ENCODE measurements around the gene ARNT2. TPM values are rescaled to one million over a fixed set of nuclear protein-coding genes. Genes with fewer than 3 reads are reported as not detected.

ARNT2 gene
- polyA plus RNA-seq, 2 of the 4 experiments (the other 2 are of a cell fraction): 8.9 to 17.0 TPM

DNA sequence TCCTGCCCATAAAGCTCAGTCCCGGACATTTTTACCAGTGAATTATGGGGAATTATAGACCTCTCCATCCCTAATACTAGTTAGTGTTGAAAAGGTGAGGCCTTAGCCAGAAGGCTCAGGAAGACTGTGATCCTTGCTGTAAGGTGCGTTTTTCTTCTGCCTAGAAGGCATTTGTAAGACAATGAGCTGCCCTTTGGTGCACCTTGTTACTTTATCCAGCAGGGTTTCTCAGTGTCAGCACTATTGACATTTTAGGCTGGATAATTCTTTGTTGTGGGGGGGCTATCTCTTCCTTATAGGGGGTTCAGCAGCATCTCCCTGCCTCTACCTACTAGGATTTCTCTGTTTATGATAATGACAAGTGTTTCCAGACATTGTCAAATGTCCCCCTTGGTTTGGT, 182.8 kb downstream of the ARNT2 start:
- Histone ChIP-seq H3K4me1 (peaks cover 52% of the 10 kb centered on the region), H3K4me2 (no peak overlapping the region)

GRCh38 chr15:80587816-80588456, 183.8 kb downstream of the ARNT2 start:
- WGBS (ENCODE audit: missing lambda C conversion rate): 83% methylated on average over 8 of the region's 8 CpGs
- H3K9me3 ChIP-seq: no peaks in the 10 kb centered on the region
- no peak for TF ChIP-seq MAZ (IDR thresholded peaks at IDR 0.05; ENCODE audit: borderline replicate concordance, low read depth, low read length)
- peak overlapping the region; percentile 73 for H3K4me2 ChIP-seq
- ChIA-PET CTCF (interaction anchor here (0.9 to 3.5 kb wide), 8 partner anchors 9 to 191 kb away, joined by 3 to 32 read pairs (median 6); partner anchors contain the start of genes ABHD17C and CEMIP), POLR2A (interaction anchor here (0.6 kb wide), 1 partner anchor 387 kb away, joined by 5 read pairs; no protein-coding TSS in a partner anchor)
- H3K27ac ChIP-seq: peak overlapping the region; percentile 72 to 79
- H3K4me1 ChIP-seq: peaks cover 48% of the 10 kb centered on the region
- no peak for DNase-seq (ENCODE audit: low read depth in 1 of 2, low spot score in 1 of 2)
- ATAC-seq: no peak; a peak in 1 of 6 replicates
- no peak overlapping the region for H3K4me3 ChIP-seq
- FAIRE-seq: no peak

More for the DNA sequence above, 182.8 kb downstream of the ARNT2 start:
- TF ChIP-seq FOXS1 (CRISPR knock-in tag; IDR thresholded peaks at IDR 0.05) (no peak), MAFK (IDR thresholded peaks at IDR 0.05; ENCODE audit: partially characterized antibody) (peak; percentile 69), POLR2AphosphoS2 (conservative IDR thresholded peaks at IDR 0.05; ENCODE audit: low read length) (no peak), PBX3 (IDR thresholded peaks at IDR 0.05) (no peak)
- ChIA-PET POLR2A (interaction anchor here (0.6 kb wide), 1 partner anchor 202 kb away, joined by 13 read pairs; no protein-coding TSS in a partner anchor), CTCF (interaction anchor here (0.9 to 3.5 kb wide), 8 partner anchors 10 to 199 kb away, joined by 3 to 32 read pairs (median 6); partner anchors contain the start of genes ABHD17C and CEMIP)
- ATAC-seq: no peak
- no peak for DNase-seq (ENCODE audit: low read depth in 1 of 2, low spot score in 1 of 2)
- FAIRE-seq: no peak
- WGBS (ENCODE audit: missing lambda C conversion rate): 95% methylated on average over 2 of the region's 2 CpGs
- Histone ChIP-seq H3K4me3 (no peak overlapping the region), H3K27ac (peak overlapping the region in 1 of 2 experiments; percentile 15; a peak in 2 of 6 replicates), H3K9me3 (no peaks in the 10 kb centered on the region)

DNA sequence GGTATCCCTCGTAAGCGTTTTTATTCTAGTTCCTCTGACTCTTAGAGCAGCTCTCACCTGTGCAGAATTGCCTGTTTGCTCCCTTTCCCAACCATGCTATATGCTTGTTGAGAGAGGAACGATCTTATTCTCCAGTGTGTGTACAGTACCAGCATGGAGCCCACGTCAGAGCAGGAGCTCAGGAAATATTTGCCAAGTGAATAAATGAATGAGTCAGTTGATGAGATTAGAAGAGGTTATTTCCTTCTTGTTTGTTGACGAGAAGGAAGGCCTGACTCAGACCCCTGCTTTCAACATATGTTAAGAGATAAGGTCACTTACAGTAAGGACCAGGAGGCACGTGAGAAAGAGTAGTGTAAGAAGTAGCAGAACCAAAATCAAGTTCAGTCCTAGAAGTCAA, 184.6 kb downstream of the ARNT2 start:
- WGBS (ENCODE audit: missing lambda C conversion rate): 12% methylated on average over 6 of the region's 6 CpGs
- FAIRE-seq: peak; percentile 97
- 0 out of 3 replicates have a peak overlapping the region, but pooled peaks have one; percentile 4 for H3K4me3 ChIP-seq
- peak; percentile 80 to 90 for DNase-seq (ENCODE audit: low read depth in 1 of 2, low spot score in 1 of 2)
- POLR2A ChIA-PET: interaction anchor here (0.9 kb wide), 1 partner anchor 106 kb away, joined by 4 read pairs; the partner anchor contains the start of gene ABHD17C
- H3K4me1 ChIP-seq: peaks cover 47% of the 10 kb centered on the region
- peak overlapping the region; percentile 72 to 79 for H3K27ac ChIP-seq
- peak overlapping the region; percentile 73 for H3K4me2 ChIP-seq
- CTCF ChIA-PET: interaction anchor here (0.6 to 3.5 kb wide), 6 partner anchors 21 to 188 kb away, joined by 3 to 32 read pairs (median 6); partner anchors contain the start of gene ABHD17C
- no peaks in the 10 kb centered on the region for H3K9me3 ChIP-seq
- peak; percentile 85 to 90 for ATAC-seq
- TF ChIP-seq RAD21 (conservative IDR thresholded peaks at IDR 0.05 in 1 of 2, IDR thresholded peaks at IDR 0.05 in 1 of 2) (no peak; a peak in 1 of 5 replicates), E2F6 (IDR thresholded peaks at IDR 0.05; ENCODE audit: borderline replicate concordance, low read depth) (no peak), HES2 (IDR thresholded peaks at IDR 0.05) (peak; percentile 24; the same call in 1 of the 2 replicates), KDM1A (IDR thresholded peaks at IDR 0.05; ENCODE audit: low read depth) (no peak), USF2 (IDR thresholded peaks at IDR 0.05) (peak; percentile 28; the same call in 1 of the 2 replicates), BCL3 (IDR thresholded peaks at IDR 0.05) (no peak), EHMT2 (IDR thresholded peaks at IDR 0.05; ENCODE audit: low read depth) (no peak), RCOR1 (IDR thresholded peaks at IDR 0.05; ENCODE audit: low read depth, low read length) (no peak), ZNF302 (CRISPR knock-in tag; IDR thresholded peaks at IDR 0.05) (no peak), SMC3 (IDR thresholded peaks at IDR 0.05) (no peak; the same call in 2 of the 3 replicates), RNF2 (IDR thresholded peaks at IDR 0.05; ENCODE audit: borderline replicate concordance, low read depth) (no peak), NFE2L2 (conservative IDR thresholded peaks at IDR 0.05; ENCODE audit: low read length) (no peak), POLR2A (IDR thresholded peaks at IDR 0.05; ENCODE audit: low read length) (no peak), ELK1 (IDR thresholded peaks at IDR 0.05; ENCODE audit: low read depth, low read length) (no peak), CHD4 (IDR thresholded peaks at IDR 0.05; ENCODE audit: borderline replicate concordance) (no peak), HOXB5 (CRISPR knock-in tag; IDR thresholded peaks at IDR 0.05) (no peak), MAX (IDR thresholded peaks at IDR 0.05) (peak; percentile 81), MAFK (IDR thresholded peaks at IDR 0.05; ENCODE audit: partially characterized antibody) (peak; percentile 17), ZSCAN20 (CRISPR knock-in tag; IDR thresholded peaks at IDR 0.05) (0 out of 2 replicates have a peak, but pooled peaks have one; percentile 55), HDAC2 (IDR thresholded peaks at IDR 0.05) (no peak), PHF8 (IDR thresholded peaks at IDR 0.05; ENCODE audit: borderline replicate concordance, low read depth) (no peak), RARB (CRISPR knock-in tag; IDR thresholded peaks at IDR 0.05) (no peak)

Data from A549 (cell line).